ENCODE data around the gene FHIT.
"Not testable (repeated sequence)": the region's sequence is repeated elsewhere in the genome, so short reads cannot be mapped to it uniquely, and the experiment has no call there.

- TF ChIP-seq, protein P1, sequence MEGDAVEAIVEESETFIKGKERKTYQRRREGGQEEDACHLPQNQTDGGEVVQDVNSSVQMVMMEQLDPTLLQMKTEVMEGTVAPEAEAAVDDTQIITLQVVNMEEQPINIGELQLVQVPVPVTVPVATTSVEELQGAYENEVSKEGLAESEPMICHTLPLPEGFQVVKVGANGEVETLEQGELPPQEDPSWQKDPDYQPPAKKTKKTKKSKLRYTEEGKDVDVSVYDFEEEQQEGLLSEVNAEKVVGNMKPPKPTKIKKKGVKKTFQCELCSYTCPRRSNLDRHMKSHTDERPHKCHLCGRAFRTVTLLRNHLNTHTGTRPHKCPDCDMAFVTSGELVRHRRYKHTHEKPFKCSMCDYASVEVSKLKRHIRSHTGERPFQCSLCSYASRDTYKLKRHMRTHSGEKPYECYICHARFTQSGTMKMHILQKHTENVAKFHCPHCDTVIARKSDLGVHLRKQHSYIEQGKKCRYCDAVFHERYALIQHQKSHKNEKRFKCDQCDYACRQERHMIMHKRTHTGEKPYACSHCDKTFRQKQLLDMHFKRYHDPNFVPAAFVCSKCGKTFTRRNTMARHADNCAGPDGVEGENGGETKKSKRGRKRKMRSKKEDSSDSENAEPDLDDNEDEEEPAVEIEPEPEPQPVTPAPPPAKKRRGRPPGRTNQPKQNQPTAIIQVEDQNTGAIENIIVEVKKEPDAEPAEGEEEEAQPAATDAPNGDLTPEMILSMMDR (IDR thresholded peaks at IDR 0.05): not testable (repeated sequence)
- TF ChIP-seq POLR2A (IDR thresholded peaks at IDR 0.05): not testable (repeated sequence)
Measured at GRCh38 chr3:60987191-60987590, 264.1 kb downstream of the FHIT start.

All from ovary (tissue), 3 donors.